H1 (cell line): ENCODE data around the gene DLG1. TPM values are rescaled to one million over a fixed set of nuclear protein-coding genes. Genes with fewer than 3 reads are reported as not detected.

Experiments
- SAP30 ChIP-seq: fragments of 300-600 bp; sonication (generic); IDR thresholded peaks from 2 replicates; pipeline ENCODE4 v1.7.1; 2012; ENCODE audit warnings: low read length, moderate library complexity, mild to moderate bottlenecking, inconsistent platforms; ENCODE audit not compliant: insufficient read depth, insufficient replicate concordance
- SP4 ChIP-seq: IDR thresholded peaks from 2 replicates; pipeline ENCODE4 v1.6.1; 2012; ENCODE audit warnings: low read length, inconsistent platforms
- SRF ChIP-seq: IDR thresholded peaks from 2 replicates; pipeline ENCODE4 v1.6.1; 2011; ENCODE audit warnings: mild to moderate bottlenecking, low read depth, low read length, moderate library complexity
- polyA plus RNA-seq, 7 experiments: library from polyadenylated mRNA; depleted of rRNA in 3 of 7; stranded (reverse) in 5 of 7; unstranded in 2 of 7; fragments of >200 nt in 5 of 7; fragments of 200-250 nt in 2 of 7; gene quantifications; 1 replicate in 5 of 7; 2 replicates in 1 of 7; 4 replicates in 1 of 7; pipeline versions ENCODE4 v1.2.1 to v1.2.3, GENCODE V29; 2011 to 2013; ENCODE audit warnings: missing spikeins in 2 of 7, mixed read lengths in 2 of 7
- total RNA-seq: library from RNA; stranded (reverse); fragmentation: NEBNext Ultra II Directional; extraction: Animal tissue kit (Norgen Biotek cat#: 25700); gene quantifications from 2 replicates; pipeline ENCODE4 v1.2.1, GENCODE V29; 2021

DLG1 gene
- total and polyA plus RNA-seq, 2 of the 8 experiments (the other 6 are each of a cell fraction or from before 2014, with no cell fraction given), result 13.4 to 78.8 TPM

DNA sequence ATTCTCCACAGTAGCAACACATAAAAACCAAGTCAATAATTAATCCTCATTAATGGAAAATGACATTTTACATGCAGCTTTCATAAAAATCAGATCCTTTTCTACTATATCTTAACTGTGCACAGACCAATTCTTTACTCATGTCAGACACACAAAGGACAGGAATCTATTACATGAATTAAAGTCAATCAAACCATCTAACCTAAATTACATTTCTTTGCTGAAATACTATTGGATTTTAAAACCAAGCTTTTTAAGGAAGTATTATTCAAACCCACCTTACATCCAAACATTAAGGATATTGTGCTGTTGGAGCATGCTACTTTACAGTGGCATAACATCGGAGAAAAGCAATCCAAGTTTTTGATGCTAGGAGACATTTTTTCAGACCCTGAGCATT, 72.8 kb downstream of the DLG1 start (continued):
- TF ChIP-seq SP4 (no peak), SAP30 (no peak), SRF (no peak)
